MCF 10A (cell line): Measurements from ENCODE around the gene DCDC2. TPM values are rescaled to one million over a fixed set of nuclear protein-coding genes. Genes with fewer than 3 reads are reported as not detected.
A peak's percentile ranks its signal among the peaks of the same experiment; 100 is the strongest.
"Not testable (repeated sequence)": the region's sequence is repeated elsewhere in the genome, so short reads cannot be mapped to it uniquely, and the experiment has no call there.

Experiments used
- BruUV-seq: library from RNA; stranded (reverse); fragments of 400-500 nt; replicated peaks from 2 replicates; lab custom pipeline; 2021; lab: Mats Ljungman, UMichigan
- CTCF ChIA-PET: fragments of 300-600 bp; sonication (Branson Sonifier 250); formaldehyde crosslinking; extraction: SDS; loops from one replicate; lab custom pipeline; 2021; ENCODE audit warnings: antibody characterized with exemption, inconsistent platforms; lab: Yijun Ruan, JAX
- POLR2A ChIA-PET: fragments of 300-600, 350-650 bp; sonication (Branson Sonifier 250); formaldehyde crosslinking; extraction: SDS; loops from one replicate; lab custom pipeline; 2020; ENCODE audit warnings: antibody characterized with exemption, inconsistent platforms; lab: Yijun Ruan, JAX
- DNase-seq: peaks from one replicate; pipeline ENCODE4 v3.0.0-alpha.2; 2018; ENCODE audit not compliant: unreplicated experiment
- H3K27ac Mint-ChIP-seq: one replicate; pipeline ENCODE4 v1.8.0; 2022; ENCODE audit warnings: mild to moderate bottlenecking, low read depth, mixed read lengths; ENCODE audit not compliant: unreplicated experiment
- H3K27me3 Mint-ChIP-seq: one replicate; pipeline ENCODE4 v1.8.0; 2022; ENCODE audit warnings: mixed read lengths; ENCODE audit not compliant: insufficient read depth, unreplicated experiment
- H3K36me3 Mint-ChIP-seq: one replicate; pipeline ENCODE4 v1.8.0; 2022; ENCODE audit warnings: mild to moderate bottlenecking, moderate library complexity, mixed read lengths; ENCODE audit not compliant: insufficient read depth, unreplicated experiment
- H3K4me1 Mint-ChIP-seq: one replicate; pipeline ENCODE4 v1.8.0; 2022; ENCODE audit warnings: mixed read lengths; ENCODE audit not compliant: insufficient read depth, unreplicated experiment
- H3K4me3 Mint-ChIP-seq: one replicate; pipeline ENCODE4 v1.8.0; 2022; ENCODE audit warnings: mild to moderate bottlenecking, moderate library complexity, mixed read lengths; ENCODE audit not compliant: unreplicated experiment
- H3K9me3 Mint-ChIP-seq: one replicate; pipeline ENCODE4 v1.8.0; 2022; ENCODE audit warnings: mixed read lengths; ENCODE audit not compliant: unreplicated experiment
- CTCF ChIP-seq: fragments of 200-600 bp; IDR thresholded peaks from one replicate; pipeline ENCODE4 v1.8.0; 2022; ENCODE audit warnings: antibody characterized with exemption, mild to moderate bottlenecking; ENCODE audit not compliant: unreplicated experiment
- intact Hi-C: fragments of 100-400 bp; cut with micrococcal nuclease; formaldehyde crosslinking; loops from 2 replicates; pipeline ENCODE4 v1.14.1; 2022
- total RNA-seq: library from RNA; stranded (reverse); gene quantifications from 2 replicates; pipeline ENCODE4 v1.2.3, GENCODE V29; 2022

Gene DCDC2
- total RNA-seq, 1 experiment from 2014 or later, result not detected

GRCh38 chr6:24376871-24377270 lies 19.0 kb upstream of the DCDC2 start:
- Mint-ChIP-seq H3K4me1 (no peaks in the 10 kb centered on the region), H3K9me3 (no peaks in the 10 kb centered on the region), H3K27ac (no peak overlapping the region), H3K27me3 (no peaks in the 10 kb centered on the region), H3K4me3 (no peak overlapping the region), H3K36me3 (no peaks in the 10 kb centered on the region)
- DNase-seq, result no peak
- CTCF ChIA-PET, result no interaction called here
- POLR2A ChIA-PET, result no interaction called here
- BruUV-seq, result no TSS peak
- intact Hi-C loops, result no loop called here
- no peak for TF ChIP-seq CTCF

- ChIA-PET CTCF (interaction anchor here (0.6 to 2.0 kb wide), 3 partner anchors 14 to 755 kb away, joined by 4 to 6 read pairs (median 4); no protein-coding TSS in a partner anchor), POLR2A (no interaction called here)
- Mint-ChIP-seq H3K27ac (no peak overlapping the region), H3K4me1 (no peaks in the 10 kb centered on the region), H3K4me3 (no peak overlapping the region), H3K27me3 (no peaks in the 10 kb centered on the region), H3K36me3 (no peaks in the 10 kb centered on the region), H3K9me3 (no peaks in the 10 kb centered on the region)
- BruUV-seq, result no TSS peak
- no peak for DNase-seq
- TF ChIP-seq CTCF, result no peak
- intact Hi-C loops, result no loop called here
Measured at GRCh38 chr6:24374612-24375011, 16.8 kb upstream of the DCDC2 start.

- H3K9me3 Mint-ChIP-seq, H3K27me3 Mint-ChIP-seq, POLR2A ChIA-PET, intact Hi-C loops, H3K4me3 Mint-ChIP-seq, H3K36me3 Mint-ChIP-seq, H3K27ac Mint-ChIP-seq, H3K4me1 Mint-ChIP-seq, BruUV-seq: not testable (repeated sequence)
- peak; percentile 18 for DNase-seq
- CTCF ChIA-PET, result interaction anchor here (0.7 to 2.0 kb wide), 3 partner anchors 22 to 82 kb away, joined by 4 to 9 read pairs (median 7); no protein-coding TSS in a partner anchor
Measured at GRCh38 chr6:24365103-24365633, 7.3 kb upstream of the DCDC2 start.

GRCh38 chr6:24362363-24362762 lies 4.5 kb upstream of the DCDC2 start:
- H3K4me3 Mint-ChIP-seq, H3K9me3 Mint-ChIP-seq, BruUV-seq, H3K27me3 Mint-ChIP-seq, DNase-seq, H3K4me1 Mint-ChIP-seq, intact Hi-C loops, H3K36me3 Mint-ChIP-seq, H3K27ac Mint-ChIP-seq: not testable (repeated sequence)
- ChIA-PET POLR2A (interaction anchor here (1.0 kb wide), 1 partner anchor 25 kb away, joined by 3 read pairs; no protein-coding TSS in a partner anchor), CTCF (interaction anchor here (4.3 kb wide), 1 partner anchor 79 kb away, joined by 27 read pairs; no protein-coding TSS in a partner anchor)

- peak; percentile 75 for DNase-seq
- Mint-ChIP-seq H3K27me3 (peaks cover 9% of the 10 kb centered on the region), H3K36me3 (no peaks in the 10 kb centered on the region), H3K4me3 (peak overlapping the region; percentile 74), H3K27ac (peak overlapping the region; percentile 83), H3K9me3 (no peaks in the 10 kb centered on the region), H3K4me1 (peaks cover 4% of the 10 kb centered on the region)
- ChIA-PET POLR2A (interaction anchor here (0.7 kb wide), 1 partner anchor 45 kb away, joined by 3 read pairs; no protein-coding TSS in a partner anchor), CTCF (interaction anchor here (0.6 to 4.3 kb wide), 16 partner anchors 10 to 700 kb away, joined by 3 to 27 read pairs (median 3); no protein-coding TSS in a partner anchor)
- TF ChIP-seq CTCF, result peak; percentile 83
- intact Hi-C loops, result loop anchor here (1.0 kb wide), 1 partner anchor 77 kb away; no protein-coding TSS in a partner anchor
- BruUV-seq, result no TSS peak
Measured at GRCh38 chr6:24359640-24360454, 2.0 kb upstream of the DCDC2 start.
